ENCODE measurements around the gene WDR18.

DNA sequence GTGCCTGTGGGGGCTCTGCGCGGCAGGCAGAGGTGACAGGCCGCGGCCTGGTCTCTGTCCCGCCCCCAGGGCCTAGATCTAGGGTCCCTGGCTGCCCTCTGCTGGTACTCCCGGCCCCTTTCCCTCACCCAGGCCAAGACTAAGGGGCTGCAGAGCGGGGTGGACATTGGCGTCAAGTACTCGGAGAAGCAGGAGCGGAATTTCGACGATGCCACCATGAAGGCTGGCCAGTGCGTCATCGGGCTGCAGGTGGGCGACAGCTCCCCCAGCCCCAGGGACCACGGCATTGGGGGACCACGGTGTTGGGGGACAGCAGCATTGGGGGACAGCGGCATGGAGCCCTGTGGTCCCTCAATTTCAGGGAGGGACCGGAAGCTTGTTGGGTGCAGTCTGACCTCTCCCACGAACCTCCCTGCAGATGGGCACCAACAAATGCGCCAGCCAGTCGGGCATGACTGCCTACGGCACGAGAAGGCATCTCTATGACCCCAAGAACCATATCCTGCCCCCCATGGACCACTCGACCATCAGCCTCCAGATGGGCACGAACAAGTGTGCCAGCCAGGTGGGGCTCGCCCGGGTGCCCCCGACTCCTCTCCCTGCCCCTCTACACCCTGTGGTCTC, 52.0 kb downstream of the WDR18 start:
- no peak for TF ChIP-seq POLR2A (IDR thresholded peaks at IDR 0.05)
- TF ChIP-seq, protein P1, sequence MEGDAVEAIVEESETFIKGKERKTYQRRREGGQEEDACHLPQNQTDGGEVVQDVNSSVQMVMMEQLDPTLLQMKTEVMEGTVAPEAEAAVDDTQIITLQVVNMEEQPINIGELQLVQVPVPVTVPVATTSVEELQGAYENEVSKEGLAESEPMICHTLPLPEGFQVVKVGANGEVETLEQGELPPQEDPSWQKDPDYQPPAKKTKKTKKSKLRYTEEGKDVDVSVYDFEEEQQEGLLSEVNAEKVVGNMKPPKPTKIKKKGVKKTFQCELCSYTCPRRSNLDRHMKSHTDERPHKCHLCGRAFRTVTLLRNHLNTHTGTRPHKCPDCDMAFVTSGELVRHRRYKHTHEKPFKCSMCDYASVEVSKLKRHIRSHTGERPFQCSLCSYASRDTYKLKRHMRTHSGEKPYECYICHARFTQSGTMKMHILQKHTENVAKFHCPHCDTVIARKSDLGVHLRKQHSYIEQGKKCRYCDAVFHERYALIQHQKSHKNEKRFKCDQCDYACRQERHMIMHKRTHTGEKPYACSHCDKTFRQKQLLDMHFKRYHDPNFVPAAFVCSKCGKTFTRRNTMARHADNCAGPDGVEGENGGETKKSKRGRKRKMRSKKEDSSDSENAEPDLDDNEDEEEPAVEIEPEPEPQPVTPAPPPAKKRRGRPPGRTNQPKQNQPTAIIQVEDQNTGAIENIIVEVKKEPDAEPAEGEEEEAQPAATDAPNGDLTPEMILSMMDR (IDR thresholded peaks at IDR 0.05) = no peak
- TF ChIP-seq POLR2AphosphoS5 (IDR thresholded peaks at IDR 0.05) = no peak
